Fibroblast of lung (primary cell): ENCODE data around the gene CHRD.

ENCODE experiments used
- EZH2 ChIP-seq: IDR thresholded peaks from 2 replicates; pipeline ENCODE4 v1.5.1; 2012; ENCODE audit warnings: low read length, control low read depth, mild to moderate bottlenecking; ENCODE audit errors: missing control alignments
- TF ChIP-seq, protein P1 (sequence below), 2 donors: IDR thresholded peaks in 1 of 2; conservative IDR thresholded peaks in 1 of 2; 1 replicate in 1 of 2; 2 replicates in 1 of 2; pipeline ENCODE4 v1.5.1; 2011 to 2012; ENCODE audit warnings: low read length in 2 of 2, control low read depth in 1 of 2, inconsistent platforms in 1 of 2, low read depth in 1 of 2, mild to moderate bottlenecking in 1 of 2

DNA sequence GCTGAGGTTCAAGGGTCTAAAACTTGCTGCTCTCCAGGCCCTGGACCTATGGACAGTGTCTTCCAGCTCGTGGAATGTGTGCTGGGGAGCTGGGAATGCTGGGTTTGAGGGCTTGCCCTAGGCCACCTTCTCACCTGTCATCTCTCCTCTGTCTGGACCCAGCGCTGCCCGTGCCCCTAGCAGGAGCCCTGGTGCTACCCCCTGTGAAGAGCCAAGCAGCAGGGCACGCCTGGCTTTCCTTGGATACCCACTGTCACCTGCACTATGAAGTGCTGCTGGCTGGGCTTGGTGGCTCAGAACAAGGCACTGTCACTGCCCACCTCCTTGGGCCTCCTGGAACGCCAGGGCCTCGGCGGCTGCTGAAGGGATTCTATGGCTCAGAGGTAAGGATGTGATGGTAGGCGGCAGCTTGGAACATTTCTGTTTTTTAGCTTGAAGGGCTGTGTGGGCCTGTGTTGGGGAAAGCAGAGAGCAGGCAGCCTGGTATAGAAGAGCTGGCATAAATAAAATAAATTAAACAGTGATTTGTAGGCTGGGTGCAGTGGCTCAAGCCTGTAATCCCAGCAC lies 5.1 kb downstream of the CHRD start:
- TF ChIP-seq, protein P1, sequence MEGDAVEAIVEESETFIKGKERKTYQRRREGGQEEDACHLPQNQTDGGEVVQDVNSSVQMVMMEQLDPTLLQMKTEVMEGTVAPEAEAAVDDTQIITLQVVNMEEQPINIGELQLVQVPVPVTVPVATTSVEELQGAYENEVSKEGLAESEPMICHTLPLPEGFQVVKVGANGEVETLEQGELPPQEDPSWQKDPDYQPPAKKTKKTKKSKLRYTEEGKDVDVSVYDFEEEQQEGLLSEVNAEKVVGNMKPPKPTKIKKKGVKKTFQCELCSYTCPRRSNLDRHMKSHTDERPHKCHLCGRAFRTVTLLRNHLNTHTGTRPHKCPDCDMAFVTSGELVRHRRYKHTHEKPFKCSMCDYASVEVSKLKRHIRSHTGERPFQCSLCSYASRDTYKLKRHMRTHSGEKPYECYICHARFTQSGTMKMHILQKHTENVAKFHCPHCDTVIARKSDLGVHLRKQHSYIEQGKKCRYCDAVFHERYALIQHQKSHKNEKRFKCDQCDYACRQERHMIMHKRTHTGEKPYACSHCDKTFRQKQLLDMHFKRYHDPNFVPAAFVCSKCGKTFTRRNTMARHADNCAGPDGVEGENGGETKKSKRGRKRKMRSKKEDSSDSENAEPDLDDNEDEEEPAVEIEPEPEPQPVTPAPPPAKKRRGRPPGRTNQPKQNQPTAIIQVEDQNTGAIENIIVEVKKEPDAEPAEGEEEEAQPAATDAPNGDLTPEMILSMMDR (conservative IDR thresholded peaks at IDR 0.05 in 1 of 2, IDR thresholded peaks at IDR 0.05 in 1 of 2; ENCODE audit: low read depth in 1 of 2, low read length in 2 of 2) = no peak
- TF ChIP-seq EZH2 = no peak
